Hepatic stellate cell (primary cell): ENCODE measurements around the gene PRPF38B.
"Not testable (repeated sequence)": the region's sequence is repeated elsewhere in the genome, so short reads cannot be mapped to it uniquely, and the experiment has no call there.

Experiments
- DNase-seq: peaks from one replicate; pipeline ENCODE4 v3.0.0; 2011; ENCODE audit warnings: low spot score

The PRPF38B gene

GRCh38 chr1:108679586-108680213 lies 12.4 kb upstream of the PRPF38B start:
- DNase-seq: no peak

- DNase-seq: not testable (repeated sequence)
Measured at GRCh38 chr1:108681701-108682100, 10.4 kb upstream of the PRPF38B start.

GRCh38 chr1:108685529-108685928 lies 6.6 kb upstream of the PRPF38B start:
- DNase-seq: no peak

GRCh38 chr1:108686614-108687313 lies 5.3 kb upstream of the PRPF38B start:
- peak; percentile 67 for DNase-seq

- no peak for DNase-seq
Measured at GRCh38 chr1:108691128-108691941, 775 bp upstream of the PRPF38B start.

GRCh38 chr1:108692724-108693655 lies 880 bp downstream of the PRPF38B start:
- DNase-seq: peak; percentile 60

- no peak for DNase-seq
Measured at GRCh38 chr1:108695535-108695934, 3.4 kb downstream of the PRPF38B start.

- DNase-seq: no peak
Measured at GRCh38 chr1:108699375-108700332, 7.5 kb downstream of the PRPF38B start.

- DNase-seq: no peak
Measured at GRCh38 chr1:108701176-108701849, 9.2 kb downstream of the PRPF38B start.

GRCh38 chr1:108702109-108702508 lies 10.0 kb downstream of the PRPF38B start:
- not testable (repeated sequence) for DNase-seq

- no peak for DNase-seq
Measured at GRCh38 chr1:108703939-108704338, 11.8 kb downstream of the PRPF38B start.

- DNase-seq: peak; percentile 40
Measured at GRCh38 chr1:108704496-108704895, 12.4 kb downstream of the PRPF38B start.

- no peak for DNase-seq
Measured at GRCh38 chr1:108706643-108707042, 14.5 kb downstream of the PRPF38B start.

- no peak for DNase-seq
Measured at GRCh38 chr1:108708691-108709660, 16.9 kb downstream of the PRPF38B start.

GRCh38 chr1:108712606-108713150 lies 20.6 kb downstream of the PRPF38B start, which contains the start of gene FNDC7:
Gene FNDC7 (plus strand): TSS chr1:108712908. CDS start chr1:108712934, 26 bp downstream.
- DNase-seq: no peak

- DNase-seq: no peak
Measured at GRCh38 chr1:108715932-108716331, 23.8 kb downstream of the PRPF38B start.

GRCh38 chr1:108716437-108717230 lies 24.5 kb downstream of the PRPF38B start:
- DNase-seq: no peak
